Right cardiac atrium (tissue), 5 donors: ENCODE measurements around the gene ADAM15. TPM values are rescaled to one million over a fixed set of nuclear protein-coding genes. Genes with fewer than 3 reads are reported as not detected.
A peak's percentile ranks its signal among the peaks of the same experiment; 100 is the strongest.

Source experiments
- ATAC-seq, 2 donors: fragments of 200-7000 bp; cut with Tn5 transposase; one replicate each; pipeline versions ENCODE4 v1.8.0 to v1.9.1; 2020; ENCODE audit warnings: moderate library complexity in 2 of 2, mild to moderate bottlenecking in 1 of 2
- DNase-seq, 3 donors: peaks; one replicate each; pipeline ENCODE4 v3.0.0-alpha.2; 2020
- H3K27ac ChIP-seq: one replicate; pipeline ENCODE4 v1.5.1; 2013; ENCODE audit warnings: mild to moderate bottlenecking, low read length, control low read depth, moderate library complexity
- H3K27me3 ChIP-seq: one replicate; pipeline ENCODE4 v1.6.1; 2013; ENCODE audit not compliant: control insufficient read depth, insufficient read depth
- H3K4me1 ChIP-seq: one replicate; pipeline ENCODE4 v1.6.1; 2013; ENCODE audit warnings: low read length; ENCODE audit not compliant: control insufficient read depth, insufficient read depth
- H3K4me3 ChIP-seq: one replicate; pipeline ENCODE4 v1.5.1; 2013; ENCODE audit warnings: low read length, control low read depth
- H3K9me3 ChIP-seq: one replicate; pipeline ENCODE4 v1.6.1; 2013; ENCODE audit warnings: low read length; ENCODE audit not compliant: control insufficient read depth
- WGBS: extraction: QIAGEN DNeasy Blood & Tissue Kit; methylation state at CpG from one replicate; pipeline ENCODE4 v1.1.7; 2013; 5-methylcytosine and 5-hydroxymethylcytosine counted together
- intact Hi-C, 4 donors: fragments of 100-400 bp; cut with DNase I; formaldehyde crosslinking; loops; one replicate each; pipeline versions ENCODE4 v1.11.0 to v1.14.0; 2022 to 2023
- polyA plus RNA-seq: library from polyadenylated mRNA; stranded (reverse); fragments of 200-250 nt; gene quantifications from one replicate; pipeline ENCODE4 v1.2.3, GENCODE V29; 2013
- total RNA-seq, 4 donors: library from RNA; stranded (reverse); fragmentation: NEBNext Ultra II Directional; extraction: Animal tissue kit (Norgen Biotek cat#: 25700); gene quantifications; one replicate each; pipeline ENCODE4 v1.2.1, GENCODE V29; 2021
- donor health status: healthy with polysubstance abuse.
- donor health status: DM: no; HTN: yes; CAD: no.
- donor health status: DM: no; HTN: no; CAD: no.
- donor health status: DM: no; HTN: yes; CAD: no; lungs with severe emphysema.
- donor health status: DM: yes; HTN: yes; CAD: no.

The ADAM15 gene
- total and polyA plus RNA-seq, 5 donors = 51.2 to 106 (median 68.4) TPM

- Histone ChIP-seq H3K27me3 (no peaks in the 10 kb centered on the region), H3K4me1 (peaks cover 3% of the 10 kb centered on the region), H3K9me3 (no peaks in the 10 kb centered on the region), H3K27ac (no peak overlapping the region), H3K4me3 (no peak overlapping the region)
- 79% methylated on average over 11 of the region's 11 CpGs for WGBS
- intact Hi-C loops = loop anchor here in 2 of 4 donors (5.0 to 10.0 kb wide), 2 partner anchors 55 to 57 kb away; partner anchors contain the start of gene PYGO2 (in 2 of the 2)
- DNase-seq (no peak), ATAC-seq (no peak)
Measured at GRCh38 chr1:155019377-155020245, 31.5 kb upstream of the ADAM15 start.

GRCh38 chr1:155022136-155022926 is 28.8 kb upstream of the ADAM15 start:
- ATAC-seq = no peak
- Histone ChIP-seq H3K27me3 (no peaks in the 10 kb centered on the region), H3K27ac (no peak overlapping the region), H3K4me3 (no peak overlapping the region), H3K4me1 (peaks cover 3% of the 10 kb centered on the region), H3K9me3 (no peaks in the 10 kb centered on the region)
- 81% methylated on average over 8 of the region's 8 CpGs for WGBS
- intact Hi-C loops = no loop called here
- DNase-seq = no peak

- DNase-seq = peak in 1 of 3 donors; percentile 60
- 57% methylated on average over 4 of the region's 4 CpGs for WGBS
Measured at GRCh38 chr1:155022927-155023236, 28.2 kb upstream of the ADAM15 start.

DNA sequence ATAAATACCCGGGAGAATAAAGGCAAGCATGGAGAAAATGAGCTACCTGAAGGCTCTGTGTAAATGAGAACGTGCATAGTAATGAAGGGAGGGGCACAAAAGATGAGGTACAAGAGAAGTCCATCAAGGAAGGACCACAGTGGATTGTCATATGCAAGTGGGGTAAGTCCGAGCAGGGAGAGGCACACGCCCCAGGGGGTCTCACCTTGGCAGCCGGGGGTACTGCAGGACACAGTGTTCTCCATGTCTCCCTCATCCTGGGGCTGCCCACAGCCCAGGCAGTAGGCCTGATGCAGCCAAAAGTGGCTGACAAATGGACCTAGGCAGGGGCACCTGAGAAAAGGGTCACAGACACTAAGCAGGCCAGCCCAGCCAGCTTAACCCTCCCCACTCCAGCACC is 27.5 kb upstream of the ADAM15 start:
- H3K9me3 ChIP-seq = no peaks in the 10 kb centered on the region
- no peak overlapping the region for H3K27ac ChIP-seq
- 75% methylated on average over 5 of the region's 5 CpGs for WGBS
- no peak for ATAC-seq
- intact Hi-C loops = no loop called here
- H3K4me1 ChIP-seq = no peaks in the 10 kb centered on the region
- no peaks in the 10 kb centered on the region for H3K27me3 ChIP-seq
- H3K4me3 ChIP-seq = no peak overlapping the region
- DNase-seq = peak in 1 of 3 donors; percentile 20

More at GRCh38 chr1:155022927-155023236, 28.2 kb upstream of the ADAM15 start:
- H3K27me3 ChIP-seq = no peaks in the 10 kb centered on the region
- no peak overlapping the region for H3K4me3 ChIP-seq
- H3K27ac ChIP-seq = peak overlapping the region; percentile 24
- intact Hi-C loops = no loop called here
- H3K9me3 ChIP-seq = no peaks in the 10 kb centered on the region
- peak in 1 of 2 donors; percentile 31 for ATAC-seq
- peaks cover 2% of the 10 kb centered on the region for H3K4me1 ChIP-seq

DNA sequence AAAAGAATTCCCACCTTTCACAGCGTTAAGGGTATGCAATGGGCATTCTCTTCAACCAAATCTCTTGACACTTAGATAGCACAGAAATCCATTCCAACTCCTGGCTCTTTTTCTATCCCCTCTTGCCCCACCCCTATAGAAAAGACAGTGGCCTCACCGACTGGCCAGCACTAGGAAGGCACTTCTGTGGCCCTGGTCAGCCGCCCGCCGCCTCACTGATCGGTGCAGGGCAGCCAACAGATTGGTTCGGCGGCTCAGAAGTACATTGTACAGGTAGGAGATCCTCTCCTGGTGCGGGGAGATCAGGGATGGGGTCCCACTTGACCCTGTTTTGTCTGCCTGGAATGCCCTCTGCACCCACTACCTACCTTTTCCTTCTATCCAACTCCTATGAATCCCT is 26.8 kb upstream of the ADAM15 start:
- ATAC-seq = no peak
- H3K27me3 ChIP-seq = no peaks in the 10 kb centered on the region
- intact Hi-C loops = no loop called here
- no peaks in the 10 kb centered on the region for H3K9me3 ChIP-seq
- 87% methylated on average over 9 of the region's 9 CpGs for WGBS
- H3K4me1 ChIP-seq = no peaks in the 10 kb centered on the region
- H3K4me3 ChIP-seq = no peak overlapping the region
- DNase-seq = peak in 1 of 3 donors; percentile 17
- H3K27ac ChIP-seq = no peak overlapping the region

DNA sequence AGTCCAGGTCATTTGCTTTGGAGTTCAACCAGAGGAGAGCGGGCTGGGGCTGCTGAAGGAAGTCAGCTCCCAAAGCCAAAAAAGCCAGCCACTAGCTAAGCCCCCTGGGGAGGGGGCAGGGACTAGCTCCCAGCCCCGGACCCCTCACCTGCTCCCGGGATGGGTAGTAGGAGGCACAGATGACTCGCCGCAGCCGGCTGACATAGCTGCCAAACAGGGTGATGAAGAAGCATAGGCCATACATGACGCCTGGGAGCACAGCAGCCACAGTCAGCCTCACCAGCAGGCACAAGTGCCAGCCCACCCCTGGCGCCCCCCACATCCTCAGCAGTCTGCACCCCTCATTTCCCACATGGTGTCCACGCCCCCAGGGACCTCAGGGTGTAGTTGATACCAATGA is 25.0 kb upstream of the ADAM15 start:
- no peak overlapping the region for H3K4me3 ChIP-seq
- 66% methylated on average over 9 of the region's 9 CpGs for whole genome bisulfite sequencing
- peak in 1 of 3 donors; percentile 22 for DNase-seq

GRCh38 chr1:155026588-155026987 is 24.5 kb upstream of the ADAM15 start:
- 82% methylated on average over 6 of the region's 6 CpGs for WGBS
- no peaks in the 10 kb centered on the region for H3K9me3 ChIP-seq
- no peak overlapping the region for H3K4me3 ChIP-seq
- H3K4me1 ChIP-seq = no peaks in the 10 kb centered on the region
- peak in 1 of 3 donors; percentile 26 for DNase-seq
- intact Hi-C loops = no loop called here
- no peaks in the 10 kb centered on the region for H3K27me3 ChIP-seq
- ATAC-seq = no peak
- no peak overlapping the region for H3K27ac ChIP-seq

More for the DNA sequence above, 25.0 kb upstream of the ADAM15 start:
- H3K27ac ChIP-seq = no peak overlapping the region
- intact Hi-C loops = no loop called here
- no peaks in the 10 kb centered on the region for H3K27me3 ChIP-seq
- no peaks in the 10 kb centered on the region for H3K9me3 ChIP-seq
- ATAC-seq = no peak
- no peaks in the 10 kb centered on the region for H3K4me1 ChIP-seq

DNA sequence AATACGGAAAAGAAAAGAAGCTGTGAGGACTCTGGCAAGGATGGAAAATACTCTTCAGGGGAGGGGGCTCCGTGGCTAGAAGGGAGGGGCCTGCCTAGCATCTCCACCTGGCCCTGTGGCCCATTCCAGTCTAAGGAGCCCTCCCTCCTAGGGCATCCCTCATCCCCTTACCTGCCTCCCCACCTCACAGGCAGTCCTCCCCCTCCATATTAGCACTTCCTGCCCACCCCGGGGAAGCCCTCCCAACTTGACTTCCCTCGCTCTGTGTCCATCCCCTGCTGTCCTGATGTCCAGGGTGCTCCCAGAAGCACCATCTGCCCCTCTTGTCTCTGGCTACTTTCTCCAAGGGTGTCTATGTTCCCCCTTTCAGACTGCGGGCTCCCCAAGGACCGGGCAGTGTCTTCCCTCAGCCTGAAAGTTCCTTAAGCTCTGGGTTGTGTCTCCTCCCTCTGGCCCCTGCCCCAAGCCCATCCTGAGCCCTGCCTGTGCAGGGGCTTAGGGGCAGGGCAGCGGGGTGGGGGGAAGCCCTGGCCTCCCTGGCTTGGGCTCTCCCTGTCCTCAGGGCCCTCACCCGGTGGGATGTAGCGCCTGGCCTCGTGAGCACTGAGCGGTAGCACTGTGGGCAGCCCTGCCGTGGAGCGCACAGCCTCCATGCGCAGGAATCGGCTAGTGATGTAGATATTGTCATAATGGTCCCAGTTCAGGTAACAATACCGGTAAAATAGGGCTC is 21.4 kb upstream of the ADAM15 start:
- 82% methylated on average over 16 of the region's 16 CpGs for WGBS
- DNase-seq (peak in 1 of 3 donors; percentile 48), ATAC-seq (no peak)
- no peak overlapping the region for H3K27ac ChIP-seq
- H3K9me3 ChIP-seq = no peaks in the 10 kb centered on the region
- H3K27me3 ChIP-seq = no peaks in the 10 kb centered on the region
- intact Hi-C loops = no loop called here
- no peaks in the 10 kb centered on the region for H3K4me1 ChIP-seq
- H3K4me3 ChIP-seq = no peak overlapping the region

DNA sequence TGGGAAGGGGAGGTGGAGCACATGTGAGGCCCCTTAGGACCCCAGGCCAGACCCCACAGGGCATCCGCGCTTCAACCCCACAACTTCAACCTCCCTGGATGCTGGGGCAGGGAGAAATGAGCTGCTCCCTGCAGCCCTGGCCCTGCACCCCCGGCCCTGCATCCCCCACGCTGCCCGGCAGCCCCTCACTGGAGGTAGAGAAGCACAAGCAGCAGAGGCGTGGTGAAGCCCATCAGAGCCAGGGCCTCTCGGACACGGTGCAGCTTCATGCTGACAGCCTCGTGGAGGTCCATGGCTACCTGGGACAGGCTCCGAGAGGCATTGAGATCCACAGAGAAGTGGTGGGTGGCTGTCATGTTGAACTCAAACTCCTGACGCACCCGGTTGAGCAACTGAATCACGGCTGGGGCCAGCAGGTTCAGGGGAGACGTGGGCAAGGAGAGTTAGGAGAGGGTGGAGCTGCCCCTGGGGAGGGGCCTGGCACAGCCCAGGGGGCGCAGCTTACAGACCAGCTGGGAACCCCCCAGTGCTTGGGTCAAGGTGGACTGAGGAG is 20.8 kb upstream of the ADAM15 start:
- Histone ChIP-seq H3K27ac (no peak overlapping the region), H3K9me3 (no peaks in the 10 kb centered on the region), H3K4me3 (no peak overlapping the region), H3K4me1 (no peaks in the 10 kb centered on the region), H3K27me3 (no peaks in the 10 kb centered on the region)
- intact Hi-C loops = no loop called here
- 85% methylated on average over 15 of the region's 15 CpGs for WGBS
- DNase-seq (peak in 1 of 3 donors; percentile 35), ATAC-seq (no peak)

- no peak overlapping the region for H3K27ac ChIP-seq
- 81% methylated on average over 11 of the region's 11 CpGs for WGBS
Measured at GRCh38 chr1:155030899-155031298, 20.2 kb upstream of the ADAM15 start.

More at GRCh38 chr1:155030899-155031298, 20.2 kb upstream of the ADAM15 start:
- H3K9me3 ChIP-seq = no peaks in the 10 kb centered on the region
- H3K4me1 ChIP-seq = no peaks in the 10 kb centered on the region
- DNase-seq (no peak), ATAC-seq (no peak)
- H3K27me3 ChIP-seq = no peaks in the 10 kb centered on the region
- intact Hi-C loops = no loop called here
- no peak overlapping the region for H3K4me3 ChIP-seq
